ENCODE data around the gene OR5A2. TPM values are rescaled to one million over a fixed set of nuclear protein-coding genes. Genes with fewer than 3 reads are reported as not detected.
A peak's percentile ranks its signal among the peaks of the same experiment; 100 is the strongest.

OR5A2 gene
- polyA plus RNA-seq, 2 of the 4 experiments (the other 2 are of a cell fraction), result not detected

GRCh38 chr11:59429924-59430516 lies 3.8 kb upstream of the OR5A2 start:
- FAIRE-seq (peak; percentile 87), ATAC-seq (peak in 1 of 2 experiments; percentile 81; a peak in 4 of 6 replicates), DNase-seq (ENCODE audit: low read depth in 1 of 2, low spot score in 1 of 2) (peak; percentile 29 to 50)
- CTCF ChIA-PET, result interaction anchor here (0.6 to 2.8 kb wide), 10 partner anchors 10 to 353 kb away, joined by 3 to 21 read pairs (median 4); partner anchors contain the start of genes DTX4, FAM111A and MPEG1
- Histone ChIP-seq H3K27ac (no peak overlapping the region), H3K4me1 (no peaks in the 10 kb centered on the region), H3K4me3 (no peak overlapping the region), H3K9me3 (no peaks in the 10 kb centered on the region), H3K4me2 (no peak overlapping the region)
- POLR2A ChIA-PET, result no interaction called here
- 58% methylated on average over 4 of the region's 4 CpGs for WGBS (ENCODE audit: missing lambda C conversion rate)
- TF ChIP-seq, protein P1, sequence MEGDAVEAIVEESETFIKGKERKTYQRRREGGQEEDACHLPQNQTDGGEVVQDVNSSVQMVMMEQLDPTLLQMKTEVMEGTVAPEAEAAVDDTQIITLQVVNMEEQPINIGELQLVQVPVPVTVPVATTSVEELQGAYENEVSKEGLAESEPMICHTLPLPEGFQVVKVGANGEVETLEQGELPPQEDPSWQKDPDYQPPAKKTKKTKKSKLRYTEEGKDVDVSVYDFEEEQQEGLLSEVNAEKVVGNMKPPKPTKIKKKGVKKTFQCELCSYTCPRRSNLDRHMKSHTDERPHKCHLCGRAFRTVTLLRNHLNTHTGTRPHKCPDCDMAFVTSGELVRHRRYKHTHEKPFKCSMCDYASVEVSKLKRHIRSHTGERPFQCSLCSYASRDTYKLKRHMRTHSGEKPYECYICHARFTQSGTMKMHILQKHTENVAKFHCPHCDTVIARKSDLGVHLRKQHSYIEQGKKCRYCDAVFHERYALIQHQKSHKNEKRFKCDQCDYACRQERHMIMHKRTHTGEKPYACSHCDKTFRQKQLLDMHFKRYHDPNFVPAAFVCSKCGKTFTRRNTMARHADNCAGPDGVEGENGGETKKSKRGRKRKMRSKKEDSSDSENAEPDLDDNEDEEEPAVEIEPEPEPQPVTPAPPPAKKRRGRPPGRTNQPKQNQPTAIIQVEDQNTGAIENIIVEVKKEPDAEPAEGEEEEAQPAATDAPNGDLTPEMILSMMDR (IDR thresholded peaks at IDR 0.05), result peak; percentile 86
- TF ChIP-seq RAD21 (conservative IDR thresholded peaks at IDR 0.05 in 1 of 2, IDR thresholded peaks at IDR 0.05 in 1 of 2) (peak; percentile 70), SMC3 (IDR thresholded peaks at IDR 0.05) (peak; percentile 41), FOSL2 (IDR thresholded peaks at IDR 0.05) (no peak), FOSL2 (CRISPR knock-in tag; IDR thresholded peaks at IDR 0.05) (no peak)

- no peak for DNase-seq (ENCODE audit: low read depth in 1 of 2, low spot score in 1 of 2)
- H3K4me1 ChIP-seq, result no peaks in the 10 kb centered on the region
- no peak for ATAC-seq
- TF ChIP-seq RAD21 (conservative IDR thresholded peaks at IDR 0.05 in 1 of 2, IDR thresholded peaks at IDR 0.05 in 1 of 2) (no peak), GATA3 (IDR thresholded peaks at IDR 0.05; ENCODE audit: borderline replicate concordance) (no peak), ZFP36 (IDR thresholded peaks at IDR 0.05; ENCODE audit: borderline replicate concordance, partially characterized antibody) (no peak), NFE2L2 (conservative IDR thresholded peaks at IDR 0.05; ENCODE audit: low read length) (no peak), MAZ (IDR thresholded peaks at IDR 0.05; ENCODE audit: borderline replicate concordance, low read depth, low read length) (no peak), NPAS2 (CRISPR knock-in tag; IDR thresholded peaks at IDR 0.05; ENCODE audit: borderline replicate concordance) (no peak), USF2 (IDR thresholded peaks at IDR 0.05) (no peak), FOXS1 (CRISPR knock-in tag; IDR thresholded peaks at IDR 0.05) (no peak), TP53 (CRISPR knock-in tag; IDR thresholded peaks at IDR 0.05) (no peak), JUNB (IDR thresholded peaks at IDR 0.05) (no peak), RCOR1 (IDR thresholded peaks at IDR 0.05; ENCODE audit: low read depth, low read length) (no peak)
- TF ChIP-seq, protein P1 (IDR thresholded peaks at IDR 0.05), result no peak
- TF ChIP-seq, protein P2, sequence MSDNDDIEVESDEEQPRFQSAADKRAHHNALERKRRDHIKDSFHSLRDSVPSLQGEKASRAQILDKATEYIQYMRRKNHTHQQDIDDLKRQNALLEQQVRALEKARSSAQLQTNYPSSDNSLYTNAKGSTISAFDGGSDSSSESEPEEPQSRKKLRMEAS (IDR thresholded peaks at IDR 0.05), result no peak
- H3K4me2 ChIP-seq, result no peak overlapping the region
- no peak for FAIRE-seq
- no peak overlapping the region for H3K27ac ChIP-seq
- H3K4me3 ChIP-seq, result no peak overlapping the region
- ChIA-PET POLR2A (no interaction called here), CTCF (no interaction called here)
- no peaks in the 10 kb centered on the region for H3K9me3 ChIP-seq
Observed at GRCh38 chr11:59427068-59427382, 812 bp upstream of the OR5A2 start.

- H3K27ac ChIP-seq, result no peak overlapping the region
- CTCF ChIA-PET, result interaction anchor here (0.7 to 2.0 kb wide), 2 partner anchors 18 to 254 kb away, joined by 3 to 7 read pairs; partner anchors contain the start of gene DTX4
- WGBS (ENCODE audit: missing lambda C conversion rate), result 3% methylated on average over 4 of the region's 4 CpGs
- ATAC-seq (no peak), FAIRE-seq (no peak), DNase-seq (ENCODE audit: low read depth in 1 of 2, low spot score in 1 of 2) (no peak)
- H3K4me1 ChIP-seq, result no peaks in the 10 kb centered on the region
- POLR2A ChIA-PET, result no interaction called here
- TF ChIP-seq CBX8 (IDR thresholded peaks at IDR 0.05) (no peak), EHF (CRISPR knock-in tag; IDR thresholded peaks at IDR 0.05) (no peak), KDM5A (IDR thresholded peaks at IDR 0.05) (no peak), USF2 (IDR thresholded peaks at IDR 0.05) (no peak), CBX2 (IDR thresholded peaks at IDR 0.05; ENCODE audit: borderline replicate concordance, low read depth) (no peak), CHD4 (IDR thresholded peaks at IDR 0.05; ENCODE audit: borderline replicate concordance) (no peak), SMC3 (IDR thresholded peaks at IDR 0.05) (no peak), MAZ (IDR thresholded peaks at IDR 0.05; ENCODE audit: borderline replicate concordance, low read depth, low read length) (no peak)
- TF ChIP-seq, protein P1 (IDR thresholded peaks at IDR 0.05), result no peak
- H3K4me3 ChIP-seq, result no peak overlapping the region
- H3K9me3 ChIP-seq, result no peaks in the 10 kb centered on the region
- no peak overlapping the region for H3K4me2 ChIP-seq
Observed at GRCh38 chr11:59425131-59425530, 1.1 kb downstream of the OR5A2 start.

Data from A549 (cell line).